CD4-positive, alpha-beta T cell treated with Interleukin-15 for 4 hours (primary cell): Measurements from ENCODE around the gene SMYD3.
"Not testable (repeated sequence)": the region's sequence is repeated elsewhere in the genome, so short reads cannot be mapped to it uniquely, and the experiment has no call there.

ENCODE experiments used
- DNase-seq: peaks from one replicate; pipeline ENCODE4 v3.0.0-alpha.2; 2020; ENCODE audit warnings: low spot score

SMYD3 gene

GRCh38 chr1:245770156-245770555 lies 736.9 kb downstream of the SMYD3 start:
- no peak for DNase-seq

GRCh38 chr1:245768596-245768995 lies 738.5 kb downstream of the SMYD3 start:
- DNase-seq: no peak

GRCh38 chr1:245765230-245766000 lies 741.7 kb downstream of the SMYD3 start:
- no peak for DNase-seq

GRCh38 chr1:245763873-245764331 lies 743.2 kb downstream of the SMYD3 start:
- DNase-seq: no peak

- no peak for DNase-seq
These were observed 744.6 kb downstream of the SMYD3 start for GRCh38 chr1:245762396-245762910.

GRCh38 chr1:245760301-245760700 lies 746.8 kb downstream of the SMYD3 start:
- no peak for DNase-seq

- no peak for DNase-seq
These were observed 752.6 kb downstream of the SMYD3 start for GRCh38 chr1:245754463-245754961.

GRCh38 chr1:245753807-245754206 lies 753.3 kb downstream of the SMYD3 start:
- DNase-seq: no peak

GRCh38 chr1:245752561-245752960 lies 754.5 kb downstream of the SMYD3 start:
- no peak for DNase-seq

GRCh38 chr1:245751726-245752470 lies 755.2 kb downstream of the SMYD3 start:
- DNase-seq: no peak

- DNase-seq: no peak
These were observed 756.0 kb downstream of the SMYD3 start for GRCh38 chr1:245751116-245751515.

- no peak for DNase-seq
These were observed 756.8 kb downstream of the SMYD3 start for GRCh38 chr1:245750261-245750660.

- no peak for DNase-seq
These were observed 758.0 kb downstream of the SMYD3 start for GRCh38 chr1:245749053-245749452.

- no peak for DNase-seq
These were observed 758.4 kb downstream of the SMYD3 start for GRCh38 chr1:245748646-245749045.

- DNase-seq: no peak
These were observed 758.8 kb downstream of the SMYD3 start for GRCh38 chr1:245748240-245748639.

GRCh38 chr1:245742896-245743295 lies 764.2 kb downstream of the SMYD3 start:
- no peak for DNase-seq

GRCh38 chr1:245740336-245740735 lies 766.7 kb downstream of the SMYD3 start:
- not testable (repeated sequence) for DNase-seq

GRCh38 chr1:245730801-245731200 lies 776.3 kb downstream of the SMYD3 start:
- DNase-seq: no peak

- not testable (repeated sequence) for DNase-seq
These were observed 779.0 kb downstream of the SMYD3 start for GRCh38 chr1:245728035-245728434.

- DNase-seq: no peak
These were observed 785.6 kb downstream of the SMYD3 start for GRCh38 chr1:245721488-245721887.

GRCh38 chr1:245718951-245719350 lies 788.1 kb downstream of the SMYD3 start:
- no peak for DNase-seq

- no peak for DNase-seq
These were observed 789.0 kb downstream of the SMYD3 start for GRCh38 chr1:245718123-245718522.

- no peak for DNase-seq
These were observed 789.5 kb downstream of the SMYD3 start for GRCh38 chr1:245717611-245718010.
